Osteoblast (primary cell): ENCODE measurements around the gene ACIN1. TPM values are rescaled to one million over a fixed set of nuclear protein-coding genes. Genes with fewer than 3 reads are reported as not detected.

ENCODE experiments used
- DNase-seq: peaks from one replicate; pipeline ENCODE4 v3.0.0; 2011; ENCODE audit warnings: low spot score, mixed read lengths; ENCODE audit not compliant: insufficient read length; ENCODE audit errors: missing footprints
- H2AFZ ChIP-seq: 2 replicates; pipeline ENCODE4 v1.6.0; 2011; ENCODE audit warnings: mild to moderate bottlenecking, low read length
- H3K27ac ChIP-seq: 2 replicates; pipeline ENCODE4 v1.5.1; 2011; ENCODE audit warnings: mild to moderate bottlenecking, low read depth, low read length, moderate library complexity
- H3K27me3 ChIP-seq: 2 replicates; pipeline ENCODE4 v1.6.0; 2012; ENCODE audit warnings: mild to moderate bottlenecking, control low read depth, inconsistent platforms, low read length, moderate library complexity; ENCODE audit not compliant: insufficient read depth
- H3K36me3 ChIP-seq: 2 replicates; pipeline ENCODE4 v1.5.1; 2011; ENCODE audit warnings: mild to moderate bottlenecking, low read length, control low read depth, moderate library complexity; ENCODE audit not compliant: insufficient read depth
- H3K4me1 ChIP-seq: 2 replicates; pipeline ENCODE4 v1.5.1; 2011; ENCODE audit warnings: mild to moderate bottlenecking, low read length, control low read depth, moderate library complexity; ENCODE audit not compliant: insufficient read depth
- H3K4me2 ChIP-seq: 2 replicates; pipeline ENCODE4 v1.6.0; 2011; ENCODE audit warnings: mild to moderate bottlenecking, low read length; ENCODE audit not compliant: insufficient read depth
- H3K4me3 ChIP-seq: fragments of 200-600 bp; sonication (generic); 3 replicates; pipeline ENCODE4 v1.5.1; 2012; ENCODE audit warnings: mild to moderate bottlenecking, low read length, inconsistent platforms; ENCODE audit not compliant: insufficient read depth
- H3K79me2 ChIP-seq: 2 replicates; pipeline ENCODE4 v1.6.0; 2012; ENCODE audit warnings: mild to moderate bottlenecking, low read length, control low read depth, inconsistent platforms; ENCODE audit not compliant: insufficient read depth
- H3K9me3 ChIP-seq: 2 replicates; pipeline ENCODE4 v1.5.1; 2011; ENCODE audit warnings: low read depth, low read length, control low read depth
- H4K20me1 ChIP-seq: 2 replicates; pipeline ENCODE4 v1.6.0; 2012; ENCODE audit warnings: mild to moderate bottlenecking, low read length, control low read depth; ENCODE audit not compliant: insufficient read depth
- total RNA-seq: library from RNA; depleted of rRNA; stranded (reverse); fragments of >200 nt; gene quantifications from 2 replicates; pipeline ENCODE4 v1.2.3, GENCODE V29; 2012
- TF ChIP-seq, protein P1 (sequence below): IDR thresholded peaks from 2 replicates; pipeline ENCODE4 v1.5.1; 2011; ENCODE audit warnings: mild to moderate bottlenecking, low read depth, low read length, moderate library complexity; ENCODE audit errors: extremely low read depth

Gene ACIN1
- total RNA-seq, 1 donor: 90.5 TPM

DNA sequence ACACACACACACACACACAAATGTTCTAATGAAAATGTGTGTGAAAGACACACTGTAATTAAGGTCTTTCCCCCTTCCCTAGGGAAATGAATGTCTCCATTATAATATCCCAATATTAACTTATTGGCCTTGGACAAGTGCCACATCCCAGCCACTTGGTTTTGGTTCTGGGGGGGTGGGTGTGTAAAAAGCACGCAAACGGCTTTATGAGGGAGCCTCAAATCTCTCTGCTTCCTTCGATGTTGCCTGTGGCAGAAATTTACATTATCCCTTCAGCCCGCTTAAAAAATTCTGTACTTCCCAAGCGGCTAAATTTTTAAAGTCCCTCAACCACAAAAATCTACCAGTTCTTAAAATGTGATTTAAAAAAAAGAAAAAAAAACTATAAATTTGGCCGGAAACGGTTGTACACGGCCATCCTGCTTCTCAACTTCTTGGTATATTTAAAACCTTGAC, 85.4 kb downstream of the ACIN1 start:
- peaks cover 23% of the 10 kb centered on the region for H3K4me1 ChIP-seq
- H3K36me3 ChIP-seq: no peaks in the 10 kb centered on the region
- H3K4me3 ChIP-seq: peak overlapping the region; percentile 76
- no peak for DNase-seq
- H2AFZ ChIP-seq: peak overlapping the region; percentile 95
- no peaks in the 10 kb centered on the region for H3K9me3 ChIP-seq
- TF ChIP-seq, protein P1, sequence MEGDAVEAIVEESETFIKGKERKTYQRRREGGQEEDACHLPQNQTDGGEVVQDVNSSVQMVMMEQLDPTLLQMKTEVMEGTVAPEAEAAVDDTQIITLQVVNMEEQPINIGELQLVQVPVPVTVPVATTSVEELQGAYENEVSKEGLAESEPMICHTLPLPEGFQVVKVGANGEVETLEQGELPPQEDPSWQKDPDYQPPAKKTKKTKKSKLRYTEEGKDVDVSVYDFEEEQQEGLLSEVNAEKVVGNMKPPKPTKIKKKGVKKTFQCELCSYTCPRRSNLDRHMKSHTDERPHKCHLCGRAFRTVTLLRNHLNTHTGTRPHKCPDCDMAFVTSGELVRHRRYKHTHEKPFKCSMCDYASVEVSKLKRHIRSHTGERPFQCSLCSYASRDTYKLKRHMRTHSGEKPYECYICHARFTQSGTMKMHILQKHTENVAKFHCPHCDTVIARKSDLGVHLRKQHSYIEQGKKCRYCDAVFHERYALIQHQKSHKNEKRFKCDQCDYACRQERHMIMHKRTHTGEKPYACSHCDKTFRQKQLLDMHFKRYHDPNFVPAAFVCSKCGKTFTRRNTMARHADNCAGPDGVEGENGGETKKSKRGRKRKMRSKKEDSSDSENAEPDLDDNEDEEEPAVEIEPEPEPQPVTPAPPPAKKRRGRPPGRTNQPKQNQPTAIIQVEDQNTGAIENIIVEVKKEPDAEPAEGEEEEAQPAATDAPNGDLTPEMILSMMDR: no peak
- peak overlapping the region; percentile 84 for H3K4me2 ChIP-seq
- peak overlapping the region; percentile 64 for H3K27ac ChIP-seq
- H3K27me3 ChIP-seq: no peaks in the 10 kb centered on the region
- H3K79me2 ChIP-seq: no peaks in the 10 kb centered on the region
- no peaks in the 10 kb centered on the region for H4K20me1 ChIP-seq

DNA sequence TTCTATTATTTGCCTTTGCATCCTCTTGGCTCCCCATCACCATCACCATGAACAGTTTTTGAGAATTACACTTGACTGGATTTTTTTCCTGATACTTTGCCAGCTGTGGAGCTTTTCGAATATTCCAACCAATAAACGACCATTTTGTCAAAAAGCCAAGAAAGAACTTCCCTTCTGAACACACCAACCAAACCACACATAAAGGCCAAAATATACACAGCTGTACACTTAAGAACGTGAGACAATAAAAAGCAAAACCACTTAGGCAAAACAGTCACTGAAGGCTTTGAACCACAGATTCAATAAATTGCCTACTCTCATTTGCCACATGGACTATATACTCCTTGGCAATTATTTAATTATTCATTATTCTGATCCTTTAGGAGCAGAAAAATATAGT, 86.1 kb downstream of the ACIN1 start:
- Histone ChIP-seq H3K36me3 (no peaks in the 10 kb centered on the region), H3K9me3 (no peaks in the 10 kb centered on the region), H3K27me3 (no peaks in the 10 kb centered on the region), H2AFZ (no peak overlapping the region), H3K27ac (no peak overlapping the region), H3K79me2 (no peaks in the 10 kb centered on the region), H3K4me2 (peak overlapping the region; percentile 84), H3K4me3 (no peak overlapping the region), H3K4me1 (peaks cover 23% of the 10 kb centered on the region), H4K20me1 (no peaks in the 10 kb centered on the region)
- no peak for DNase-seq
- TF ChIP-seq, protein P1: no peak

Other genes with a start within 250 kb of the ACIN1 start
- 147 and 164 TPM in 2 replicates for gene LRP10, start 223.4 kb downstream of the ACIN1 start, total RNA-seq
- gene REM2, start 211.9 kb downstream of the ACIN1 start, total RNA-seq: 0.29 and 0.36 TPM in 2 replicates
- gene RBM23, start 176.0 kb downstream of the ACIN1 start, total RNA-seq: 79.0 and 98.1 TPM in 2 replicates
- 49.2 and 56.3 TPM in 2 replicates for gene PRMT5, start 165.8 kb downstream of the ACIN1 start, total RNA-seq
- gene HAUS4, start 138.0 kb downstream of the ACIN1 start, total RNA-seq: 43.4 and 46.9 TPM in 2 replicates
- 63.9 and 74.9 TPM in 2 replicates for gene AJUBA, start 112.6 kb downstream of the ACIN1 start, total RNA-seq
- gene C14orf93, start 85.0 kb downstream of the ACIN1 start, total RNA-seq: 12.4 and 15.9 TPM in 2 replicates
- 162 and 164 TPM in 2 replicates for gene PSMB5, start 60.2 kb downstream of the ACIN1 start, total RNA-seq
- not detected in 2 replicates for gene PSMB11, start 52.9 kb downstream of the ACIN1 start, total RNA-seq
- gene CDH24, start 37.6 kb downstream of the ACIN1 start, total RNA-seq: 3.3 and 3.5 TPM in 2 replicates
- gene C14orf119, start 369 bp upstream of the ACIN1 start, total RNA-seq: 41.5 and 43.1 TPM in 2 replicates
- gene CIROP, start 9.9 kb upstream of the ACIN1 start, total RNA-seq: under 0.01 TPM in 1 of 2 replicates, not detected in the other
- not detected in 2 replicates for gene CEBPE, start 24.1 kb upstream of the ACIN1 start, total RNA-seq
- gene SLC7A8, start 88.5 kb upstream of the ACIN1 start, total RNA-seq: 4.3 and 10.9 TPM in 2 replicates
- gene RNF212B, start 142.8 kb upstream of the ACIN1 start, total RNA-seq: not detected in 2 replicates
- 5.4 and 8.0 TPM in 2 replicates for gene HOMEZ, start 191.0 kb upstream of the ACIN1 start, total RNA-seq
- 7.6 and 9.1 TPM in 2 replicates for gene PPP1R3E, start 207.7 kb upstream of the ACIN1 start, total RNA-seq
- 19.5 and 21.2 TPM in 2 replicates for gene BCL2L2, start 211.7 kb upstream of the ACIN1 start, total RNA-seq
- 42.3 and 51.9 TPM in 2 replicates for gene PABPN1, start 226.3 kb upstream of the ACIN1 start, total RNA-seq